Bone marrow (tissue), 2 donors: ENCODE results near the gene MRPS6.

Experiments used
- DNase-seq, 2 donors: peaks; one replicate each; lab custom pipeline; 2025; lab: John Stamatoyannopoulos, UW

Gene MRPS6

DNA sequence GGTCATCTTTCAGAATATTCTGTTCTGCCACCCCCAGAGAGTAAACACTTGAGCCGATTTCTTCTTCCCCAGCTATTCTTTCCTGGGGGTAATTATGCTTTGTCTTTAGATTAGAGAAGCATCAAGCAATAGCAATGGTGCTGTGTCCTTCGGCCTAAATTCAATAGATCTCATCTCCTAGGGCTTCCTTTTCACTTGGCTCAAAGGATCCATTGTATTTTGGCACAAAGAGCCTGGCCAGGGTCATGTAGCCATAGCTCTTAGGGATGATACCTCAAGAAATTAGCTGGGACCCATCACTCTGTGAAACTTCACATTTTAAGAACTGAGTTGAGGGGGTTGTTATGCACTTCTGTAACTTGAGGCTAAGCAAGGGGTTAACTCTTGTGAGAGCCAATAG is 27.0 kb downstream of the MRPS6 start:
- DNase-seq, result no peak

DNA sequence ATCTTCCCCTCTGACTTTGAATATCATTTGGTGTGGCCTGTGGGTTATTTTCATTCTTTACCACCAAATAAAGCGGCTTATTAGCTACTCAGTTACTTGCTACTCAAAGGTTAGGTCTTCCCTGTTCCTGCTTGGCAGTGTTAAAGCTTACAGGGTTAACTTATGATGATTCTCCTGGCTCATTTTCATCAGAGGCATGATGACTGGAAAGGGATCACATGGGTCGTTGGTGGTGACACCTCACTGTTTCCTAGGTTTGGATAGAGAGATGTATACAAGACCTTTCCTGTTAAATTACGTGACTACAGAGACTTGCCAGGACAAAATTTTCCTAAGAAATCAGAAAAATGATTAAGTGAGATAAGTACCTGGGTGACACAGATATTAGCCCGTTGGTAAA is 27.4 kb downstream of the MRPS6 start:
- no peak for DNase-seq

DNA sequence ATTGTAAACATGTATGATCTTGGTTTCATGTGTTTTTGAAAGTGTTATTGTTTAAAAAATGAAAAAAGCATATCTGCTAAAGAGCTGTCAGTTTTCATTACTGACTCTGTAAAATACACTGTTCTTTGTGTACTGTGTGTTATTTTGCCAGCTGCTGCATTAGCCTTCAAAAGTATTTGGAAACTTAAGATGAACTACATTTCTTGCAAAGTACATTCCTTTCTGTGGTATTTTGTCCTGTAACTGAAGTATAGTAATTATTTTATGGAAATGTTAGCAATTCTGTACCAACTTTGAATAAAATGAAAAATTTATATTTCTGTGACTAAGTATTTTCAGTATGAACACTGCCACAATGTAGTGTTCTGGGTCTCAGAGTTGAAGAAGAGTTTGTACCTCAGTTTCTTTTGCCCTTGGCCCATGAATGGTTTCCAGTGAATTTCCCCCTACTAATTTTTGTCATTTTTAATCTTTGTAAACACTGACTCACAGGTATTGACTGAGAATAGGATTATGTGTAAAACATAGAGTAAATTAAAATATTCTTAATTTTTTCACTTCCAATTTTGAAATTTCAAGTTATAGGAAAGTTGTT is 32.7 kb downstream of the MRPS6 start:
- DNase-seq, result no peak

DNA sequence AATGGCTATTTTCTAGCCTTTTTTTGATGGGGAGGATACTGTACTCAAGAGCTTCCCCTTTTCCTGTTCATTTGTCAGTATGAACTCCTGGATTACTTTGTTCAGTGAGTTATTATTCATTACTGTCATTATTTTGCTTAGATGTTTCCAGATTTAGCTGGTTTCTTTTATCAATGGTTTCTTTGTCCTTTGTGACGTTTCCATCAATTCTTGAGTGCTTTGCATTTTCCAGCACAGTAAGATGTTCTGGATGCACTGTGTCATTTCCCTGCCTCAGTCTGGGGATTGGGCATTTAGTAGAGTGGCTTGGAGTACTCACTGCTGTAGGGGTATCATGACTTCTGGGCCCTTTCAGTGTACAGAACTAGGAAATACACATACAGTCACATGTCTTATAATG is 34.2 kb downstream of the MRPS6 start:
- no peak for DNase-seq

DNA sequence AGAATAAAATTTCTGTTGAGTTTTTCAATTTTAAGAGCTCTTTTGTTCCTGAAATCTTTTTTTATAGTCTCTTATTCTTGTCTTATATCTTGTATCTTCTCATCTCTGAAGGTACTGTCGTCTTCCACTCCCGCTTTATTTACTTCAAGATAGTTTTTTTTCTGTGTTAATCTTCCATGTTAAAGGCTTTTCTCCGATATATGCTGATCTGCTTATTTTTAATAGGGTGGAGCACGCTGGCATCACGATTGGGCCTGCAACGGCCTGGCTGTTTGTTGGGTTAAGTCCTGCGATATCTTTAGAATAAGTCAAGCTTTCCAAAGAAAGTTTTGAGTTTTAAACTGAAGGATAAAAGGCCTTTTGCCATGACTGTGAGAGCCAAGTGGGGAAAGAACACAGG is 35.7 kb downstream of the MRPS6 start:
- DNase-seq, result no peak

DNA sequence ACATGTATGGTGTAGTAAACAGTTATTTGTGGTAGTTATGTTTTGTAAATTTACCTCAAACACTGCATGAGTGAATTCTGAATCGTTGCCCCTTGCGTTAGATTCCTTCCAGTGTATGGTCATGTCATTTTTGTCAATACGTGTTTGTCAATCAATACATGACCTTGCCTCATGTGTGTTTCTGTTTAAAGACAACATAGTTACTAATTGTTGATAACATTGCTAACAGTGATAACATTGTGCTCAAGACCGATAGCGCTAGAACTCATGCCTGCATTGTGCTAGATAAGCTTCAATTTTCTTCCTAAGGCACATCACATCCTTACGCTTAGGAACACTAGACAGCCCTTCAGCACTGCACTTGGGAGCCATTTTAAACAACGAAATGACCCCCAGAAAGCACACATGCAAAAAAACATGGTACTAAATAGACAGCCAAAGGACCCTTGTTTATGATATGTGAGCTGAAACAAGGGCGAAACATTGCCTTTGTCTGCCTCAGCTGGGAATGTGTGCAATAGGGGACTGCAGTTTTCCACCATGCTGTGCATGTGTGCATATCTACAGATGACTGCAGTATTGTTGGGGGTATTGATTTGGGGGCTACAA is 37.3 kb downstream of the MRPS6 start:
- DNase-seq, result no peak

DNA sequence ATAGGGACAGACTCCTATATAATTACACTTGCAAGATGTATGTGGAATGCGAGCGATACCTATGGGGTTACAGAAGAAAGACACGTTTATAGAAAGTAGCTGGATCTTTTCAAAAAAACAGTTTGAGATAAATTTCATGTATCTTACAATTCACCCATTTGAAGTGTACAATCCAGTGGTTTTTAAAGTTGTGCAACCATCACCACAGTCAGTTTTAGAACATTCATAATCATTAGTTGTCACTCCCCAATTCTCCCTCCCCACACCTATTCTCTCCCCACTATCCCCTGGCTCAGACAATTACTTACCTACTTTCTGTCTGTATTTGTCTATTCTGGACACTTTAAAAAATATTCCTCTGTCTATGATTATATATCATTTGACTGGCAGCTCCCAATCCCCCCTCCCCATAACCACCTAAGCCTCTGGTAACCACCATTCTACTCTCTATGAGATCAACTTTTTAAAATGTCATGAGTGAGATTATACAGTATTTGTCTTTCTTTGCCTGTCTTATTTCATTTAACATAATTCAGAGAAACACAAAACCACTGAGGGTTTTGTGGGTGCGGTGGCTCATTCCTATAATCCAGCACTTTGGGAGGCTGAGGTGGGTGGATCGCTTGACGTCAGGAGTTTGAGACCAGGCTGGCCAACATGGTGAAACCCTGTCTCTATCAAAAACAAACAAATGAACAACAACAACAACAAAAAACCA is 39.1 kb downstream of the MRPS6 start:
- no peak for DNase-seq

DNA sequence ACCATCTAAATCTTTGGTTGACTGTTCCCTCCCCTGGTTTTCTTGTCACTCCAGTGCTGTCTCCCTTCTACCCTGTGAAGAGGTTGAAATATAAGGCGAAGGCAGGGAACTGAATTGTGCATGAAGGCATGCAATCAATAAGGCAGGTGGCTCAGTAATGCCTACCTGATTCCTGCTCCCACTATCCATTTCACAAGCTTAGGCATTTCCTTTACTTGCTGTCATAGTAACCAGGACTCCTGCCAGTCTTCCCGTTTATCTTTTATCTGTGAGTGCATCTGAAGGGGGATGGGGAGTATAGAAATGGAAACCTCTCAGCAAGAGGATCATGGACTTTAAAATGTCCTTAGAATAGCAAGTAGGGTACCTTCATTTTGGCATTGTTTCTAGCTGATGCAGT is 40.5 kb downstream of the MRPS6 start:
- no peak for DNase-seq

DNA sequence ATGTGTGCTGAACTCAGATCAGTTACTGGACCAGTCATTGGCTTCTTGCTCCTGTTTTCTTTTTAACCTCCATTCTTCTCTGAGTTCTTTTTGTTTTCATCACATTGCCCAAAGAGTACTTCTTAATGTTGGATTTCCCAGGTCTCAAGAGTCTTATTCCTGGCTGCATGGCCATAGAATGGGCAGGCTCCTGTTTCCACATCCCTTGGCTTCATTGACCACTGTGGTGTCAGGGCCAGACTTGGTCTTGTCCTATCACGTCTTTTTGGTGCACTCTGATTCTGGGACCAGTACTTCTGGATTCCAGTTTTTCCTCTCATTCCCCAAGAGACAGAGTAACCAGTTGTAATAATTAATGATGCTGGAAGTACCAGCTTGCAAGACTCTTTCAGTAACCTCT is 41.8 kb downstream of the MRPS6 start:
- DNase-seq, result no peak

DNA sequence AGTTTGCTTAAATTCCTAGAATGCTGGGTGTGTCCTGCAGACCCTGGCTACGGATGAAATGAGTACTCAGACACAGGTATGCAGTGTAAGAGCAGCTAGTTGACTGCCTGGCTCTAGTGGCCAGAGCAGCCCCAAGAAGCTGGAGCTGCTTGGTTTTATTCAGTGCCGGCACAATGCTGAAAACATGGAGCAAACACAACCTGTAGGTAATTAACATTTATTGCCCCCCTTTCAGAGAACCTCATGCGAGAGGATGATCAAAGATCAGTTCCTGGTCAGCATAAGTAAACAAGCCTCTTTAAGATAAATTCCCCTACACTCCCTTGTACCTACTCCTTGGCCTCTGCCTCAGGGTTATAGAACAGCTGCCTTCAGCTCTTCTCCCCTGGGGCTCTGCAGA is 43.2 kb downstream of the MRPS6 start:
- DNase-seq, result no peak

DNA sequence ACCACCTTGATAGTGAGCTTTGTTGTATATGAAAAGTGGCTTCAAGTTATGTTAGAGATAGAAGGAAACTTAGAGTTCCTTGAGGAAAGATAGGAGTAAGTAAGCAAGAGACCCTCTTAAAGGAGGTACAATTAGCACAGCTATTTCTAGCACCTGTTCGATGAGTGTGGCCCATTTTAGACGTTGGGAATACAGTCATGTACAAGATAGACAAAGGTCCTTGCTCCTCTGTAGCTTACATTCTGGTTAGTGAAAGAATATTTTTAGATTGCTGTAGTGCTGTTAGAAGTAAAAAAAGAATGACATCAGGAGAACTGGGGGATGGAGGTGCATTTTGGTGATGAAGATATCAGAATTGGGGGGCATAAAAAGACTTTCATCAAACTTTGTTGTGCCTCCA is 47.5 kb downstream of the MRPS6 start:
- DNase-seq, result no peak

DNA sequence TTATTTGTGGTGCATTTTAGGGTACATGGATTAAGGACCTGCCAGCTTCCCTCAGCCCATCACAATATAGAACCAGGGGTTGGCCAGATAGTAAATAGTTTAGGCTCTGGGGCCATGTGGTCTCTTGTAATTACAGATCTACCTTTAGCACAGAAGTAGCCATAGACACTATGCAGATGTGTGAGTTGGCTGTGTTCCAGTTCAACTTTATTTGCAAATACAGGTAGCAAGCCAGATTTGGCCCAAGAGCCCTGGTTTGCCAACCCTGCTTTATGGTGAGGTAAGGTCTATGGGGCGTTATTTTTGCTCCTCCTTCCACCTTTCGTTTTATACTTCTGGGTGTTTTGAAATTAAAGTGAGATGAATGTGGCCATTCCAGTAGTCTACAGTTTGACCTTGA is 48.7 kb downstream of the MRPS6 start:
- DNase-seq, result no peak

DNA sequence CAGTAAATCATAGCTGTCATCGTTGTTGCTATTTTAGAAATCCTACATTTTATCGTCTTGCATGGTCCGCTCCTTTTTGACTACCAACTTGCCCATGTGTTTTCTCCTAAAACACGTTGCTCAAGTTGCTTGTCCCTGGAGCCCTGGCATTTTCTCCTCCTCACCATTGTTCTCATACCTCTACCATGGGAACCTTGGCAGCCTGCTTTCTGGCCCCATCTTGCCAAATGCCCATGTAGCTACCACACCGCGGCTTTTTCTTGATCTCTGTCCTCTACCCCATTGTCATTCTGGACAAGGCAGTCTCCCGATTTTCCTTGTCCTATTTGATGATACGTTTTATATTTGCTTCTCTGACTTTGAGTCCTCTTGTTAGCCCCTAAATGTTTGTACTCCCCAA is 50.2 kb downstream of the MRPS6 start:
- DNase-seq, result no peak

DNA sequence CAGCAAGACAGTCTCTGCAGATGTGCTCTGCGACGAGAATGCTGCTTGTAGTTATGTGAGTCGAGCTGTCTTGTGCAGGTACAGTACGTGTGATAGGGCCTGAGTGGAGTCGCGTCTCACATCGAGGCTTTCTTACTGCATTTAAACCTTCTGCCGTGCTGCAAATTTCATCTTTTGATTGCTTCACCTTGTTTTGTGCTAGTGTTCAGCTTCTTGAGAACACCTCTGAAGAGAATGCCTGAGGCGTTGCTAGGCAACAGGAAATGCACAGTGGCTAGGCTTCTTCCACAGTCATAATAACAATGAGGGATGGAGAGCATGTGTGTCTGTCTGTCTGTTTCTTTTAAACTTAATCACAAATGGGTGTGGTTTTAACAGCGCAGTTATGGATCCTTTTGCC is 52.9 kb downstream of the MRPS6 start:
- no peak for DNase-seq

DNA sequence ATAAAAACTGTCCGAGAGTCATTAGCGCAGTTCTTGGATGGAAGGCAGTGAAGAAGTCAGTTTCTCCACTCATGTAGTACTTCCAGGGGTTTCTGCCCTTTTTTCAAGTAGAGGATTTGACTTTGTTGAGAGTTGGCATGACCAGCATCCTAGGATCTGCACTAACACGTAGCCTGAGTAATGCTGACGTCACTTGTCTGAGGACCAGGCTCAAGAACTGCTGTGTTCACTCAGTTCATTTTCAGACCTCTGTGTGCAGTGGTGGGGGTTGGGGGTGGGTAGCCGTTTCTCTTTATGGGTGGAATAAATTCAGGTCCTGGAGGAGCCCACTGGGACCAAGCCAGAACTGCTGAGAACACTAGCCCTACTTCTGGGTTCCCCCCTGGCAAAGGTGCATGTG is 53.3 kb downstream of the MRPS6 start:
- no peak for DNase-seq

DNA sequence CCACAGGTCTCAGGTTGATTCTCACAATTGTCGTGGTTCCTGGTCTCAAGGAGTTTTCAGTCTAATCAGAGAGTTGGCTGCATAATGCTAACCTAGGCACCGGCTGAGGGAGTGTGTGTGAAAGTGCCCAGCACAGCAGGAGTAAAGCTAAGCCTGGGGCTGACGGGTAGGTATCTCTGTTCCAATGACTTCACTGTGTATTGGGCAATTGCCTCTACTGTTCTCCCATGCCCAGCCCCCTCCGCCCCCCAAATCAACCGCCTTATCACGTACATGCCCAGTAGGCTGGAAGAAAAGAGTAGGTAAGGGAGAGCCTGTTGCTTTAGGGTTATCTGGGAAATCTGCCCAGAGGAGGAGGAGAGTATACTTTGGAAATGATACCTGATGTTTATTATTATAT is 54.7 kb downstream of the MRPS6 start:
- no peak for DNase-seq

DNA sequence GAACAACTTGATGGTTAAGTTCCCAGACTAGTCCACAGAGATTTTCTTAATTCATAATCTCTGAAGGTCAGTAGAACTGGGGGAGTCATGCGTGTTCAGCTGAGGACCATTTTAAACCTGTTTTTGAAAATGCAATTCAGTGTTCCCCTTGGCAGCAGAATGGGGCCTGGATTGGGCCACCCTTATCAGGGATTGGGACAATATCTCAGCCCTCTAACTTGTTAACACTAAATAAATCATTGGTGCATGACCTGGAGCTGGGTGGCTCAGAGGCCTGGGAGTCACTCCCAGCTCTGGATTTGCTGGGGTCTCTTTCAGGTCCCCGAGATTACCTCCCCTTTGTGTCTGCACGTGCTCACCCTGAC is 55.3 kb downstream of the MRPS6 start:
- no peak for DNase-seq

DNA sequence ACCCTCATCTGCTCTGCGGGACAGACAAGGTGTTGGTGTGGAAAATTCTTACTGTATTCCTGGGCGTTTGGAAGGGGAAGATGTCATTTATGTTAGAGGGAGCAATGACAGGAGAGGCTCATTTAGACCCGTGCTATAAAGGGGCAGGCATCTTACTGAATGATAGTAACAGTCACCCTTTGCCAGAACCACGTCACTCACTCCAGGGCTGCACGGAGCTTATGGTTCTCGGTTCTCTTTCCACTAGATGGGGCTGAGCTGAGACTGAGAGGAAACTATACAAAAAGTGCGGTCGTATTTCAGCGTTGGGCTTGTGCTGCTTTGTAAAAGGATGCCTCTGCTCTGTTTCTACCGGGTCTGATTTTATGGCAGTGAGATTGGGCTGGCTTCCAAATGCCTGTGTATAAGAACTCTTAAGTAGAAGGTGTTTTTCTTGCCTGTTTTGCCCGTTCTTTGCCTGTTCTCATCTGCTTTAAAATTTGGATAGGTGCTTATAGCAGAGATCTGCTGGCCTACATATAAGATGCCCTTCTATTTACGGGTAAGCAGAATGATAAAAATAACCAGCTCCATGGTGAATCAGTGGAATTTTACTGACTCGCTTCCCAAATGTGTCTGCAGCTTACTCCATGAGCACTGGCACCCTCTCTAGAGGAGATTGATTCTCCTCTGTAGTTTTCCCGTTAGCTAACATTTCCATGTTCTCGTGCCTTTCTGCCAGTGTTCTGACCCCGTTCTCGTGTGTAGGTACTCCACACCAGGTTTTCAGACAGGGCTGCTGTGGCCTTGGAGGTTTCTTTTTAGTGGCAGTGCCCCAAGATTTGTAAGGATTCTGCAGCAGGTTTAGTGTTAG is 55.9 kb downstream of the MRPS6 start:
- DNase-seq, result no peak

DNA sequence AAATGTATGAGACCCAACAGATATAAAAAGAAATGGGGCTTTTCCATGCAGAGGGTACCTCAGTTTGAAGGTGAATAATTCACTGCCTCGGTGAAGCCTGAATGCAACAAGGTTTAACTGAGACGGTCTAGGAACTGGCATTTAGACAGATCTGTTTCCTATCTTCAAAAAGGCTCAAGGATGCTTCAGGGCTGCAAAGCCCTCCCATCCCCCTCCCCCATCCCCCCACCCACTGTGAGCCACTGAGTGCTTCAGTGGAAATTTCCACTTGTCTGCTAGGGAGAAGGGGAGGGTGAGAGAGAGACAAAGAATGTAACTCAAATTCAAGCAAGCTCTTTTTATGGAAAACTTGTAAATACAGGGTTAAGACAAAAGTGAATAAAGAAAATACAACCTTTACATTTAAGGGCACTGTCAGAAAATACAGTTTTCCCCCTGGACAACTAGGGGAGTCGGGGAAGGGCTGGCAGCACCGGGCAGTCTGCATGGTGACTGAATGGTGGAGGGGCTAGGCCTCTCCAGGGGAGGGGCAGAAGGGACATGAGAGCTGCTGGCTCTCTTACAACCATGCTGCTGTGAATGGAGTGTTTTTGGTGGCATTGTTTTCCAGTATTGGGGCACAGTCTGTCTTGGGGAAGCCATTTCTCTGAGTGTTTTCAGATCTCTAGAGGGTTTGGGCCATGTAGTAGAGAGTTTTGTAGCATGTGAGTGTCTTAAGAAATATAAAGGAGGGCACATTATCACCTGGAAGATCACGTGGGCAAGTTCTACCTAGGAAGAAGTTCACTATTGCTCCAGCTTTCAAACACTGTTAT is 56.7 kb downstream of the MRPS6 start:
- DNase-seq, result no peak

DNA sequence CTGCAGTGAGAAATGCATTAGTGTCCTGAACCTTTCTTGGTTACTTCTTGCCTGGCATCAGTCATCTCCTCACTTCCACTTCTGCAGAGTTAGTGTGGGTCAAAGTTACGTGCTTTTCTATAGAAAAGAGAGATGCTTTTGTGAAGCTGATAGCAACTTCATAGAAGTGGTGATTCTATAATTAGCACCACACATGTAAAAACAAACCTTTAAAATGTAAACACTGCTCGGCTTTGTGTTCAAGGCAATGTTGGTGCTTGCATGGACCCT is 57.3 kb downstream of the MRPS6 start:
- DNase-seq, result no peak

DNA sequence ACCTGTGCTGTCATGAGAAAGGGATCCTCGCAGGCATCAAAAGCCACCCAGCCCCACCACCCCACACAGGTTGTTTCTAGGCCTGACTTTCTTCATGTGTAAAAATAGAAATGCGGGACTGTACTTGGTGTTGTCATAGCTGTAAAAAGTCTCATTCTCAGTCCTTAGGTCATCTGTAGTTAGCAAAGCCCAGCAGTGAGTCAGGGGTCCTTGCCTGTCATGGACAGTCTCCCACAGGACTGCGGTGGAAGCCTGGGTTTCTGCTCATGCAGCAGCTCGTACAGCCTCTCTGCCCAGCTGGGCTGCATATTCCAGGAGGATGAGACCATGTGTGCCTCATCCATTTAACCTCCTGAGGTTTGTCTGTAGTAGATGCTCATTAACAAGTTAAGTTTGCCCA is 58.2 kb downstream of the MRPS6 start:
- no peak for DNase-seq

DNA sequence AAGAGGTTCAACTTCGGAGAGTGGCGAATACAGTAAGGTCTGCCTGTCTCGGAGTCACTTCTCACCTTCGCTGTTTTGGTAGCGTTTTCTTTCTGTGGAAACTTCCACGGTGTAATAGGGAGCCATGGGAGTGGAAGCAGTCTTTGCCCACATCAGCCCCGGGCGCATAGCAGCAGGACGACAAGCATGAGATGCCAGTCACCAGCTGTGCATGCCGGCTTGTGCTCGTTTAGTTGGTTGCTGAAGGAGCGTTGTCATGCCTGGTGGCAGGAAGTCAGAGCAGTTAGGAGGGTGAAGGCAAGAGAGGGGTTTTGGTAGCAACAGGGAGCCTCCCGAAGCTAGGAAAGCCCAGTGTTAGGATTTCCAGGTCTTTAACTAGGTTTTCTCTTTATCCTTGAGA is 58.8 kb downstream of the MRPS6 start:
- no peak for DNase-seq
